GM21390 (cell line): Measurements from ENCODE around the gene PRAMEF12.
"Not testable (repeated sequence)": the region's sequence is repeated elsewhere in the genome, so short reads cannot be mapped to it uniquely, and the experiment has no call there.

Experiments
- ATAC-seq: cut with Tn5 transposase; IDR thresholded peaks from one replicate; pipeline ENCODE4 v1.9.1; 2021; ENCODE audit not compliant: unreplicated experiment

PRAMEF12 gene

DNA sequence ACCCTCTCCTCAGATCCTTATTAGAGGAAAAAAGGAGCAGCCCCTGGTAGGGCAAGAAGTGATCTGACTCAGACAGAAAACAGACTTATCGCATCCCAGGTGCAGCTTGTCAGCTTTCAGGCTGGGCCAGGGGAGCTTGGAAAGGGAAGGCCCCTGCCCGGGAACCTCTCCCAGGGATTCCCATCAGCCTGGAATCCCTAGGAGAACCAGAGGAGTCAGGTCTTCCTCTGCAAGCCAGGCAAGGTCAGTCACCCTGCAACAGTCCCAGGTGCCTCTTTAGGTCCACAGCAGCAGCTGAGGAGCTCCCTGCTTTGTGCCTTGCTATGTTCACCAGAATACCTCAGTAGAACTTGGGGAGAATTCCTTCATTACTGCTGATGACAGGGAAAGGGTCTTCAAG lies 2.9 kb upstream of the PRAMEF12 start:
- ATAC-seq, result no peak

DNA sequence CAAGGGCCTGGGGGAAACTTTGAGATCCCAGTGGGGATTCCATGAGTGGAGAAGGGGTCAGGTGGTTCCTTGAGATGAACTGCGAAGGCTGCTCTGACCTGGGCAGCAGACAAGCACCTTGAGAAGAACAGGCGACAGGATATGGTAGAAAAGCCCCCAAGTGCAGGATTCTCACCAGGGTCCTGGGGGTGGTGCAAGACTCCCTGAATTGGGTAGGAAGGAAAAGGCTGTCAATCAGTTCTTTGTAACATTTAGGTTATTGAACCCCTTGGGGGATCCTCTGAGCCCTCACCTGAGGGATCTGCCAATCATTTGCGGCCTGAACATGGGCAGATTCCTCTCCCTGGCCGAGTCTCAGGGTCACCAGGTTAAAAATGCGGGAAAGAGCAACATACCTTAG lies 2.4 kb upstream of the PRAMEF12 start:
- no peak for ATAC-seq

DNA sequence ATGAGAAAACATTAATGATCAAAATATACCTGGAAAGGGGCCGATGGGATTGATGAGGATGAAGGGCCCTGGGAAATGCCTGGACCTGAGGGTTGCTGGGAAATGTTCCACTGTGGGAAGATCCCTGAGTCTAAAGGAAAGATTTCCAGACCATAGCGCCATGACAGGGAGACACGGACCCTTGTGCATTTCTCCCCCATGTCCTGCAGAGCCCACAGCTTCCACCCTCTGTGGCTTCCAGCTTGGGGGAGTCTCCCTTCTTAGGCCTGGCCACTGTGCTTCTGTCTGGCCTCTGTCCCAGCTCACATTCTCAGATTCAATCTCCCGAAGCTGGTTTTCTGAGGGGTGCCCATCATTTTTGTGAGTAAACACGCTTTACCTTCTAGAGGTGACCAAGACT lies 1.0 kb upstream of the PRAMEF12 start:
- no peak for ATAC-seq

DNA sequence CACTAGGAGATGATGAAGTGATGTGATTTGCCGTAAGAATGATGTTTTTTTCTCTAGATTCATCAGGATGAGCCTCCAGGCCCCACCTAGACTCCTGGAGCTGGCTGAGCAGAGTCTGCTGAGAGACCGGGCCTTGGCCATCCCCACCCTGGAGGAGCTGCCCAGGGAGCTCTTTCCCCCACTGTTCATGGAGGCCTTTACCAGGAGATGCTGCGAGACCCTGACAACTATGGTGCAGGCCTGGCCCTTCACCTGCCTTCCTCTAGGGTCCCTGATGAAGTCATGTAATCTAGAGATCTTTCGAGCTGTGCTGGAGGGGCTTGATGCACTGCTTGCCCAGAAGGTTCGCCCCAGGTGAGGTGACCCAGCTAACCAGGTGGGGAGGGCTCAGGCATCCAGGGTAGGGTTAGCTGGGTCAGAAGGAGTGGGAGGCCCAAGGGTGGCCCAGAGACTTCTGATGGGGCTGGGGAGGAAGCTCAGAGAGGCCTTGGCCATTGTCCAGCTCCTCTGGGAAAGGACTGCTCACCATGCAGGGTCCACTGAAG lies 1.3 kb downstream of the PRAMEF12 start:
- no peak for ATAC-seq

DNA sequence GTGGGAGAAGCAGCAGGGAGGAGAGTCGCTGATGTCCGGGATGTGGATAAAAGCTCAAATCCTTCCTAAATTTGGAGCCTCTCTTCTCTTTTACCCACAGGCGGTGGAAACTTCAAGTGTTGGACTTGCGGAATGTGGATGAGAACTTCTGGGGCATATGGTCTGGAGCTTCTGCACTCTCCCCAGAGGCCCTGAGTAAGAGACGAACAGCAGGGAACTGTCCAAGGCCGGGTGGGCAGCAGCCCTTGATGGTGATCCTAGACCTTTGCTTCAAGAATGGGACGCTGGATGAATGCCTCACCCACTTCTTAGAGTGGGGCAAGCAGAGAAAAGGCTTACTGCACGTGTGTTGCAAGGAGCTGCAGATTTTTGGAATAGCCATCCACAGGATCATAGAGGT lies 1.9 kb downstream of the PRAMEF12 start:
- ATAC-seq, result no peak

DNA sequence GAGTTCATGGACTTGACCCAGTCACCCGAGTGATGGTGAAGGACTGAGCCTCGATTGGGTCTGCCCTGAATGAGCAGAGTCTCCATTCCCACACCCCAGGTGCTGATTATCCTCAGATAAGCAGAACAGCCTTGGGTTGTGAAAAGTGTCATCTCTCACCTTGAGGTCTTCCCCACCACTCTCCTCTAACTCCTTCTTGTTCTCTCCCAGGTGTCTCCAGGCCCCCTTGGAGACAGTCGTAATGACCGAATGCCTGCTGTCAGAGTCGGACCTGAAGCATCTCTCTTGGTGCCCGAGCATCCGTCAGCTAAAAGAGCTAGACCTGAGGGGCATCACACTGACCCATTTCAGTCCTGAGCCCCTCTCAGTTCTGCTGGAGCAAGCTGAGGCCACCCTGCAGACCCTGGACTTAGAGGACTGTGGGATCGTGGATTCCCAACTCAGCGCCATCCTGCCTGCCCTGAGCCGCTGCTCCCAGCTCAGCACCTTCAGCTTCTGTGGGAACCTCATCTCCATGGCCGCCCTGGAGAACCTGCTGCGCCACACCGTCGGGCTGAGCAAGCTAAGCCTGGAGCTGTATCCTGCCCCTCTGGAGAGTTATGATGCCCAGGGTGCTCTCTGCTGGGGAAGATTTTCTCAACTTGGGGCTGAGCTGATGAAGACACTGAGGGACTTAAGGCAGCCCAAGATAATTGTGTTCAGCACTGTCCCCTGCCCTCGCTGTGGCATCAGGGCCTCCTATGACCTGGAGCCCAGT lies 3.4 kb downstream of the PRAMEF12 start:
- no peak for ATAC-seq

DNA sequence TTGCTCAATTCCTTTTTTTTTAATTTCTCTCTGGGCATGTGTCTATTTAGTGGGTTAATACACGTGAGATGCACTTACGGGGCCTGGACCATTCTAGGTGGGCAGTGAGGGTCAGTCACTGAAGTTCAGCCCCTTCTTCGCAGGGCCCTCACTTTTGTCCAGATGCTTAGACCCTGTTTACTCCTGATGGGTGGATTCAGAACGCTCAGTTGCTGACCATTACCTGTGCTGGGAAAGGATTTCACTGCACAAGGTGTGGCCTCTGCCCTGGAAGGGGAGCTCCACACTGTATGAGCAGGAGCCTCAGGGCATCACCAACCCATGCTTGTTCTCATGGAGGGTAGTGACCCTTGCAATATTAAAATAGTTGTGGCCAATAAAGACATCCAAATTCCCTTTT lies 4.5 kb downstream of the PRAMEF12 start:
- no peak for ATAC-seq

DNA sequence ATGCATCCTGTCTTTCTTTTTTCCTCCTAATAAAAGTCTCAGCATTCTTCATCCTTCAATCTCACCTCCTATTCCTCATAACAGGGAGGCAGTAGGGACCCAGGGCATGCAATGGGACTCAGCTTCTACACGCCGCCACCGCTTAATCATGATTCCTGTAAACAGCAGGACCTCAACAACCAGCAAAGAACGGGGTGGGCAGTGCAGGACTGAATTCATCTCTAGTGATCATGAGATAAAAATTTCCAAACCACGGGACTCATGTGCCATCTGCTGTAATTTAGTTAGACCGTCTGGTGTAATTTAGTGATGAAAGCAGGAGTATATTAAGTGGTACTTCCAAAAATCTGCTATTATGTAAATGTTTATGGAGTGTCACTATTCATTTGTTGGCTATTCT lies 5.4 kb downstream of the PRAMEF12 start:
- ATAC-seq, result no peak

DNA sequence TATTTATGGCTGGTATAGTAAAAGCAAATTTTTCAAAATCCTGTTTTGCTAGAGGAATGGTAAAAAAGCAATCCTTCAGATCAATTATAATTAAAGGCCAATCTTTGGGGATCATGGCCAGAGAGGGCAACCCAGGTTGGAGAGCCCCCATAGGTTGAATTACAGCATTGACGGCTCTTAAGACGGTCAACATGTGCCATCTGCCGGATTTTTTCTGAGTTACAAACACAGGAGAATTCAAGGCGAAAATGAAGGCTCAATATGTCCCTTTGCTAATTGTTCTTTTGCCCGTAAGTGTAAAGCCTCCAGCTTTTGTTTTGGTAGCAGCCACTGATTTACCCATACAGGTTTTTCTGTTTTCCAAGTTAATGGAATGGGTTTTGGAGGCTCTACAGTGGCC lies 8.0 kb downstream of the PRAMEF12 start:
- ATAC-seq, result not testable (repeated sequence)

DNA sequence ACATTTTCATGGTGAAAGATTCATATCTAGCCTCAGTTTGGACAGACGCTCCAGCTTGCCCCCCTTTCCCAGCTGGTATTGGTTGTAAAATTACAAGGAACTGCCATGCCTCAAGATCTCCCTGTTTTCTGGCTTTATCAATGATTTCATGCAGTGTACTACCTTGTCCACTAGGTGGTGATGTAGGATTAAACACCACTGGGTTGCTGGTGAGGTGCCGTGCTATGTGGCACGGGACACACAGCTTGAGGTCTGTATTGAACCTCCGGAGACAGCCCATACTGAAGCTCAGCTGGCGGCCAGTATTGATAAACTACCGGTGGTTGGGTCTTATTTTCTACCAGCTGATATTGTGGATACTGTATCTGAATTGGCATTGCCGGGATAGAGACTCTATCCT lies 10.2 kb downstream of the PRAMEF12 start:
- ATAC-seq, result not testable (repeated sequence)

DNA sequence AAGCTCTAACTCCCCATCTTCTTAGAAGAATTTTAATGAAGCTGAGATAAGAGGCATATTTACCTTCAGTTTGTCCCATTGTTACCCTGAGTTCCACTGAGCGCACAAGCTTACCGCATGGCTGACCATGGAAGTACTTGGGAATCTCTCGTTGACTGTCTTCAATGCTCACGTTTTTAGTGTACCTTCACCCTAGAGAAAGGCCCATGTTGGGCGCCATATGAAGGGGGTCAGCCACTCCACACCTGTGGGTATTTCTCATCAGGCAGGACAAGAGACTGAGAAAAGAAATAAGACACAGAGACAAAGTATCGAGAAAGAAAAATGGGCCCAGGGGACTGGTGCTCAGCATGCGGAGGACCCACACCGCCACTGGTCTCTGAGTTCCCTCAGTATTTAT lies 11.2 kb downstream of the PRAMEF12 start:
- not testable (repeated sequence) for ATAC-seq

DNA sequence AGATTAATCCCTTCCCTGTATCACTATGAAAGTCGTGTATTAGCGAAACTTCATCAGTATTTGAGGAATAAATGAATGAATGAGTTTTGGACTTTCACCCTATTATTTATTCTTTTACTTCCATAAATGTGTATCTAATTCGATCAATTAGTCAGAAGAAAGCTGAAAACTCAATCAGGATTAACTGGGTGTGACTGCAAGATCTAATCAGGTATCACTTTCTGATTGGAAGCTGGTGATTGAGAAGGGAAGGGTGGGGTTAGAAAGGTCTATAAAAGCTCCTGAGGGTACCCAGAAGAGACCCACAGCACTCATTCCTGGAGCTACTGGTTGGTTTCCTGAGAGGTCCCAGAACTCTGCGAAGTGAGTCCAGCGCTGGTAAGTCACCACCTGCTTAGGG lies 17.6 kb downstream of the PRAMEF12 start, which contains the start of gene PRAMEF1:
TSS of gene PRAMEF1 (plus strand) at position 301 of the 400 bp plus-strand sequence. CDS start 1,831 bp downstream, outside the sequence.
- ATAC-seq, result not testable (repeated sequence)

DNA sequence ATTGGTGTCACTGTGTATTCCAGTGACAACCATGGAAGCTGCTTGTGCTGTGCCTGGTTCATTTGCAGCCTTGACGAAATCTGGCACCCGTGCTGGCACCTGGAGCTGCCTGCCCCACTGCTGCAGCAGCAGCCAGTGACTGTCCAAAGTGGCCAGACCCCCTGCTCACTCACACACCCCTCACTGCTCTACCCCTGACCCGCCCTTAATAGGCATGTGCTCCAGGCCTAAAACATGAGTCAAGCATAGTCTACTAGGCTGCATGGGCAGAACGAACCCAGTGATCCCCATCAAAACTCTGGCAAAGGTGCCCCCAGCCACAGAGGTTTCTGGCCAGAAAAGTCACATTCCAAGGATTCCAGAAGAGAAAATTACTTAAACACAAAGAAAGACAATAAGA lies 25.4 kb downstream of the PRAMEF12 start:
- no peak for ATAC-seq

DNA sequence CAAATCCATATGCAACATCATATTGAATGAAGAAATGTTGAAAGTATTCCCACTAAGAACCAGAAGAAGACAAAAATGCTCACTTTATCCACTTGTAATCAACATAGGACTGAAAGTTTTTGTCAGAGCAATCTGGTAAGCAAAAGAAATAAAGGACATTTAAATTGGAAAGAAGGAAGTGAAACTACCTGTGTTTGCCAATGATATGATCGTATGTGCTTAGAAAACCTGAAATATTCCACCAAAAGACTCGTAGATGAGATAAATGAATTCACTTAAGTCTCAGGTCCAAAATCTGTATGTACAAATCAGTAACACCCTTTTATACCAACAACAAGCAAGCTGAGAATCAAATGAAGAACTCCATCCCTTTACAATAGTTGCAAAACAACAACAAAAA lies 26.2 kb downstream of the PRAMEF12 start:
- ATAC-seq, result no peak

DNA sequence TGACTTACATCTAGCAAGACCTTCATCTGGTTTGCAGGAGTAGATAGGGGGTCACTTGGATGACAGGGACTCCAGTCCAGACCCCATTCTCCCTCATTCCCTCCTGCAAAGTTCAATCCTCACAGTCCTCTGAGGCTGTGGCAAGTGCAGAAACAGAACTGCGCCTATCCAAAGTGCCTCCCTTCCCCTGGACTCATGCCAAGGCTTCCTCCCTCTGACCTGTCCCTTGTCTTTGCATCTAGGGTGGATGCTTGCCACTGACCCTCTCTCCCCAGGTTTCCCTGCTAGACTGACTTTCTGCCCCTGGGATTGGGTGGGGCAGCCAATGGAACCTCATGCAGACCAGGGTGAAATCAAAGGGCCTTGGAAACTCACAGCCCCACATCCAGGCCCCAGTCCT lies 36.4 kb downstream of the PRAMEF12 start:
- no peak for ATAC-seq

DNA sequence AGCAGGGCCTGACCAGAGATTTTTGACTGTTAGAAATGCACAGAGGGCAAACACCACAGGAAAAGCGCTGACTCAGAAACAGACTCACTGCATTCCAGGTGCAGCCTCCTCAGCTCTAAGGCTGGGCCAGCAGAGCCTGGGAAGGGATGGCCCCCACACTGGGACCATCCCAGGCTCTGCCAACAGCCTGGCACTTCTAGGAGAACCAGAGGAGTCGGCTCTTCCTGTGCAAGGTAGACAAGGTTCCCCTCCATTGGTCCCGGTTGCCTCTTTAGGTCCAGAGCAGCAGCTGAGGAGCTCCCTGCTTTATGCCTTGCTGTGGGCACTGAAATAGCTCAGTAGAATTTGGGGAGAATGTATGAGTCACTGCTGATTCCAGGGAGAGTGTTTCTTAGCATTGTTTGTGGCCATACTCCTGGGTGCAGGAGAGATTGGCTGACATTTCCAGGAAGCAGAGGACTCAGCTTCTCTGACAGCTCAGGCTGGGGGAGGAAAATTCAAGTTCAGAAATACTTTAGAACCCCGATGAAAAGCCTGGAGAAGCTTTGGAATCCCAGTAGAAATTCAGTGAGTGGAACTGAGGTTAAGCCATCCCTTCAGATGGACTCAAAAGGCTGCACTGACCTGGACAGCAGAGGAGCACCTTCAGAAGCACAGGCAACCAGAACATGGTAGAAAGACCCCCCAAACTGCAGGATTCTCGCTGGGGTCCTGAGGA lies 37.3 kb downstream of the PRAMEF12 start:
- no peak for ATAC-seq

DNA sequence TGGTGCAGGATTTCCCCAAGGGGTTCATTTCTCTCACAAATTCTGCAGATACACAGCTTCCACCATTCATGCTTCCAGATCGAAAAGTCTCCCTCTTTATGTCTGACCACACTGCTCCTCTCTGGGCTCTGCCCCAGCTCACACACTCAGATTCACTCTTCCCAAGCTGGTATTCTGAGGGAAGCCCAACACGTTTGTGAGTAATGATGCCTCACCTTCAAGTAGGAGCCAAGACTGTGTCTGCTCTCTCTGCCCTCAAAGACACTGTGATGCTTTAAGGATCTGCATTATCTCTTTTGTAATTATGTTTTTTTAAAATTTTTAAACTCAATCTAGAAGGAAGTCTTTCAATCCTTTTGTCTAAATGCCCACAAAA lies 37.9 kb downstream of the PRAMEF12 start:
- ATAC-seq, result no peak

DNA sequence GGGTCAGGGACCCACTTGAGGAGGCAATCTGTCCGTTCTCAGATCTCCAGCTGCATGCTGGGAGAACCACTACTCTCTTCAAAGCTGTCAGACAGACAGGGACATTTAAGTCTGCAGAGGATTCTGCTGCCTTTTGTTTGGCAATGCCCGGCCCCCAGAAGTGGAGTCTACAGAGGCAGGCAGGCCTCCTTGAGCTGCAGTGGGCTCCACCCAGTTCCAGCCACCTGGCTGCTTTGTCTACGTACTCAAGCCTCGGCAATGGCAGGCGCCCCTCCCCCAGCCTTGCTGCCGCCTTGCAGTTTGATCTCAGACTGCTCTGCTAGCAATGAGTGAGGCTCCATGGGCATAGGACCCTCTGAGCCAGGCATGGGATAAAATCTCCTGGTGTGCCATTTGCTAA lies 45.5 kb downstream of the PRAMEF12 start:
- not testable (repeated sequence) for ATAC-seq
